Spleen (tissue), 7 donors: ENCODE data around the gene FOLR1.

ENCODE experiments used
- POLR2A ChIP-seq, 3 donors: fragments of 450-650 bp; IDR thresholded peaks; one replicate each; pipeline ENCODE4 v1.5.1; 2017; ENCODE audit warnings: antibody characterized with exemption in 3 of 3, mild to moderate bottlenecking in 1 of 3
- TF ChIP-seq, protein P1 (sequence below), 11 experiments: fragments of 200-600 bp in 7 of 11; fragments of 450-650 bp in 4 of 11; sonication (generic) in 4 of 11; IDR thresholded peaks in 8 of 11; conservative IDR thresholded peaks in 3 of 11; 1 replicate in 7 of 11; 2 replicates in 4 of 11; pipeline versions ENCODE4 v1.4.0 to v1.8.0; 2016 to 2021; ENCODE audit warnings: antibody characterized with exemption in 11 of 11, inconsistent platforms in 4 of 11, mild to moderate bottlenecking in 1 of 11
- donor health status: DM: no; HTN: no; CAD: no; lungs with moderate emphysema.
- donor health status: DM: no; HTN: no; CAD: no.
- donor health status: DM: no; HTN: no; CAD: no.

DNA sequence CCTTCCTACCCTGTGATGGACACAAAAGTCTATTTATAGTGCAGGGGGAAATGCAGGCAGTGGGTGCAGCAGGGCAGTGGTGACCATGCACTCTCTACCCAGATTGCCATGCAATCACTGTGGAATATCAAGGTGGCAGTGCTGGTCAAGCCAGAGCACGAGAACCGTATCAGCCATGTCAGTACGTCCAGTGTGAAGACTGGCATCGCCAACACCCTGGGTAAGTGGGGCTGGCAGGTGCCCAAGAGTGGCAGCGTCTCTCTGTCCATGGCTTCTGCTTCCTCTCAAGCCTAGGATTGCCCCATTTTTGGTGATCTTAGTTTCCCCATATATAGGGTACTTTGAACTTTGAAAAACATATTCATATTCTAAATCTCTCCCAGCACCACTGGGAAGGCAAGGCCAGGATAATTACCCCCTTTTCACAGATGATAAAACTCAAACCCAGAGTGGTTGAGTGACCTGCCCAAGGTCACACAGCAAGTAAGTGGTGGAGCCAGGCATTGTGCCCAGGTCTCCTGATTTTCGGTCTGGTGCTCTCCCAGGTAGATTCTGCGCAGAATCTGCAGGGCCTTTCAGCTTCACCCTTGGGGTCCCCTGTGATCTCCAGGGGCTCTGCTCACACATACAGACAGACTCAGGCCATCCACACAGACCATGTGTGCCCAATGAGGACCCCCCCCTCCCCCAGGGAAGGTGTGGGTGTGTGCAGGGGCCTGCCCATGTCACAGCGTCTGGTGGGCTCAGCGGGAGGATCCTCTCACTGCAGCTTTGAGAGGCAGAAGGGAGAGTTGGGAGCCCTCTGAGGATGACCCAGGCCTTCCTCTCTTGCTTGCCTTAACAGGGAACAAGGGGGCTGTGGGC, 39.7 kb downstream of the FOLR1 start:
- TF ChIP-seq, protein P1, sequence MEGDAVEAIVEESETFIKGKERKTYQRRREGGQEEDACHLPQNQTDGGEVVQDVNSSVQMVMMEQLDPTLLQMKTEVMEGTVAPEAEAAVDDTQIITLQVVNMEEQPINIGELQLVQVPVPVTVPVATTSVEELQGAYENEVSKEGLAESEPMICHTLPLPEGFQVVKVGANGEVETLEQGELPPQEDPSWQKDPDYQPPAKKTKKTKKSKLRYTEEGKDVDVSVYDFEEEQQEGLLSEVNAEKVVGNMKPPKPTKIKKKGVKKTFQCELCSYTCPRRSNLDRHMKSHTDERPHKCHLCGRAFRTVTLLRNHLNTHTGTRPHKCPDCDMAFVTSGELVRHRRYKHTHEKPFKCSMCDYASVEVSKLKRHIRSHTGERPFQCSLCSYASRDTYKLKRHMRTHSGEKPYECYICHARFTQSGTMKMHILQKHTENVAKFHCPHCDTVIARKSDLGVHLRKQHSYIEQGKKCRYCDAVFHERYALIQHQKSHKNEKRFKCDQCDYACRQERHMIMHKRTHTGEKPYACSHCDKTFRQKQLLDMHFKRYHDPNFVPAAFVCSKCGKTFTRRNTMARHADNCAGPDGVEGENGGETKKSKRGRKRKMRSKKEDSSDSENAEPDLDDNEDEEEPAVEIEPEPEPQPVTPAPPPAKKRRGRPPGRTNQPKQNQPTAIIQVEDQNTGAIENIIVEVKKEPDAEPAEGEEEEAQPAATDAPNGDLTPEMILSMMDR (IDR thresholded peaks at IDR 0.05 in 8 of 11, conservative IDR thresholded peaks at IDR 0.05 in 3 of 11) = no peak
- no peak for TF ChIP-seq POLR2A (IDR thresholded peaks at IDR 0.05)
